H1 (cell line): Measurements from ENCODE around the gene ITPK1. TPM values are rescaled to one million over a fixed set of nuclear protein-coding genes. Genes with fewer than 3 reads are reported as not detected.
A peak's percentile ranks its signal among the peaks of the same experiment; 100 is the strongest.

ENCODE experiments used
- CTCF ChIA-PET: fragments of 300-600 bp; sonication (Branson Sonifier 250); formaldehyde crosslinking; loops from one replicate; lab custom pipeline; 2021; ENCODE audit not compliant: partially characterized antibody; lab: Charles Lee
- POLR2A ChIA-PET: fragments of 300-600 bp; sonication (Branson Sonifier 250); formaldehyde crosslinking; loops from one replicate; lab custom pipeline; 2021; ENCODE audit warnings: inconsistent platforms; ENCODE audit not compliant: partially characterized antibody; lab: Charles Lee
- DNase-seq, 2 experiments: peaks; one replicate each; pipeline versions ENCODE4 v3.0.0 to v3.0.0-alpha.2; 2010 to 2022; ENCODE audit warnings: low spot score in 2 of 2, low read depth in 1 of 2, mixed read lengths in 1 of 2
- FAIRE-seq: peaks from 2 replicates; lab custom pipeline; 2011; peaks lifted over from hg19 to GRCh38; lab: Jason Lieb, UNC
- H2AFZ ChIP-seq: 2 replicates; pipeline ENCODE4 v1.8.1; 2012; ENCODE audit warnings: low read length, inconsistent platforms
- H2AK5ac ChIP-seq: 2 replicates; pipeline ENCODE4 v1.6.1; 2013; ENCODE audit warnings: low read depth, low read length
- H2BK120ac ChIP-seq: replicated peaks from 2 replicates; pipeline ENCODE3; 2013; ENCODE audit warnings: low read depth, low read length, inconsistent platforms
- H2BK12ac ChIP-seq: 2 replicates; pipeline ENCODE4 v1.6.1; 2013; ENCODE audit warnings: low read depth, low read length
- H2BK15ac ChIP-seq: 2 replicates; pipeline ENCODE4 v1.6.1; 2013; ENCODE audit warnings: low read length
- H2BK20ac ChIP-seq: 2 replicates; pipeline ENCODE4 v1.6.1; 2013; ENCODE audit warnings: low read length
- H2BK5ac ChIP-seq: 2 replicates; pipeline ENCODE4 v1.6.1; 2013; ENCODE audit warnings: low read depth, low read length
- H3K14ac ChIP-seq: 2 replicates; pipeline ENCODE4 v1.6.1; 2013; ENCODE audit warnings: inconsistent platforms; ENCODE audit not compliant: insufficient read length
- H3K18ac ChIP-seq: 2 replicates; pipeline ENCODE4 v1.6.1; 2013; ENCODE audit warnings: low read length; ENCODE audit errors: extremely low read depth
- H3K23ac ChIP-seq: 2 replicates; pipeline ENCODE4 v1.6.1; 2013; ENCODE audit warnings: inconsistent platforms; ENCODE audit not compliant: insufficient read length
- H3K23me2 ChIP-seq: 2 replicates; pipeline ENCODE4 v1.6.1; 2013; ENCODE audit warnings: low read depth, low read length
- H3K27ac ChIP-seq: 2 replicates; pipeline ENCODE4 v1.6.1; 2011; ENCODE audit warnings: low read depth, low read length, inconsistent platforms
- H3K27me3 ChIP-seq, 4 experiments: replicated peaks in 1 of 4; 1 replicate in 1 of 4; 2 replicates in 3 of 4; pipeline versions ENCODE4 v1.6.1 to v1.8.1; 2011 to 2013; ENCODE audit warnings: low read length in 3 of 4, mild to moderate bottlenecking in 3 of 4, inconsistent platforms in 2 of 4, mixed read lengths in 2 of 4, moderate library complexity in 1 of 4; ENCODE audit not compliant: control insufficient read depth in 3 of 4, insufficient read depth in 3 of 4; ENCODE audit errors: extremely low read depth in 1 of 4
- H3K36me3 ChIP-seq, 4 experiments: 2 replicates each; pipeline versions ENCODE4 v1.6.1 to v1.8.1; 2011 to 2013; ENCODE audit warnings: mild to moderate bottlenecking in 4 of 4, low read length in 3 of 4, moderate library complexity in 2 of 4, control low read depth in 1 of 4, inconsistent platforms in 1 of 4; ENCODE audit not compliant: insufficient read depth in 4 of 4, control insufficient read depth in 2 of 4
- H3K4ac ChIP-seq: replicated peaks from 2 replicates; pipeline ENCODE3; 2013; ENCODE audit warnings: low read length, low read depth, mixed read lengths, inconsistent platforms; ENCODE audit not compliant: insufficient read length
- H3K4me1 ChIP-seq, 4 experiments: replicated peaks in 1 of 4; 1 replicate in 1 of 4; 2 replicates in 3 of 4; pipeline versions ENCODE4 v1.6.1 to v1.8.1; 2011 to 2013; ENCODE audit warnings: low read length in 3 of 4, inconsistent platforms in 2 of 4, mixed read lengths in 1 of 4; ENCODE audit not compliant: insufficient read depth in 4 of 4, control insufficient read depth in 3 of 4
- H3K4me2 ChIP-seq, 2 experiments: 2 replicates each; pipeline versions ENCODE4 v1.6.1 to v1.8.1; 2011 to 2013; ENCODE audit warnings: low read depth in 2 of 2, low read length in 2 of 2, control low read depth in 1 of 2, inconsistent platforms in 1 of 2, mild to moderate bottlenecking in 1 of 2; ENCODE audit not compliant: insufficient read depth in 1 of 2
- H3K4me3 ChIP-seq, 4 experiments: fragments of 200-600, 300-600 bp in 1 of 4; sonication (generic), shearing (Covaris generic), sonication (Bioruptor Twin) in 1 of 4; 2 replicates each; pipeline versions ENCODE4 v1.5.1 to v1.8.1; 2011 to 2016; ENCODE audit warnings: low read length in 4 of 4, low read depth in 3 of 4, control low read depth in 2 of 4, inconsistent platforms in 2 of 4, mild to moderate bottlenecking in 2 of 4, mixed read lengths in 1 of 4, moderate library complexity in 1 of 4; ENCODE audit not compliant: insufficient read depth in 2 of 4; ENCODE audit errors: extremely low read depth in 1 of 4
- H3K56ac ChIP-seq: replicated peaks from 2 replicates; pipeline ENCODE3; 2013; ENCODE audit warnings: low read depth, mild to moderate bottlenecking, mixed read lengths, low read length, inconsistent platforms; ENCODE audit not compliant: insufficient read length
- H3K79me1 ChIP-seq: 2 replicates; pipeline ENCODE4 v1.6.1; 2013; ENCODE audit warnings: low read depth, low read length, control low read depth
- H3K79me2 ChIP-seq, 2 experiments: 2 replicates each; pipeline versions ENCODE4 v1.6.1 to v1.8.1; 2012 to 2013; ENCODE audit warnings: low read length in 2 of 2, mild to moderate bottlenecking in 2 of 2, inconsistent platforms in 1 of 2; ENCODE audit not compliant: insufficient read depth in 2 of 2, control insufficient read depth in 1 of 2
- H3K9ac ChIP-seq, 4 experiments: replicated peaks in 1 of 4; 1 replicate in 1 of 4; 2 replicates in 3 of 4; pipeline versions ENCODE4 v1.6.1 to v1.8.1; 2011 to 2013; ENCODE audit warnings: low read depth in 3 of 4, low read length in 3 of 4, control low read depth in 2 of 4, mild to moderate bottlenecking in 2 of 4, moderate library complexity in 2 of 4, inconsistent platforms in 1 of 4; ENCODE audit errors: extremely low read depth in 1 of 4
- H3K9me3 ChIP-seq, 2 experiments: 2 replicates each; pipeline versions ENCODE4 v1.6.1 to v1.8.1; 2012 to 2013; ENCODE audit warnings: mild to moderate bottlenecking in 2 of 2, moderate library complexity in 2 of 2, control low read depth in 1 of 2, inconsistent platforms in 1 of 2, low read depth in 1 of 2, low read length in 1 of 2, mixed read lengths in 1 of 2; ENCODE audit not compliant: insufficient read depth in 2 of 2
- H4K20me1 ChIP-seq, 2 experiments: replicated peaks in 1 of 2; 2 replicates each; pipeline versions ENCODE3 to v1.8.1; 2011 to 2013; ENCODE audit warnings: inconsistent platforms in 2 of 2, low read length in 2 of 2, mild to moderate bottlenecking in 1 of 2; ENCODE audit not compliant: insufficient read depth in 2 of 2, control insufficient read depth in 1 of 2
- H4K5ac ChIP-seq: 2 replicates; pipeline ENCODE4 v1.6.1; 2013; ENCODE audit warnings: low read length, low read depth, mixed read lengths, inconsistent platforms; ENCODE audit not compliant: insufficient read length
- H4K8ac ChIP-seq: 2 replicates; pipeline ENCODE4 v1.8.0; 2013; ENCODE audit warnings: mild to moderate bottlenecking, moderate library complexity, low read length, inconsistent platforms; ENCODE audit not compliant: insufficient read depth; ENCODE audit errors: extremely low read depth
- H4K91ac ChIP-seq: replicated peaks from 2 replicates; pipeline ENCODE3; 2013; ENCODE audit warnings: low read length, mixed read lengths, inconsistent platforms; ENCODE audit not compliant: insufficient read length
- CBX8 ChIP-seq: fragments of 300-800, 300-1000 bp; sonication (generic); IDR thresholded peaks from 2 replicates; pipeline ENCODE4 v1.7.1; 2016; ENCODE audit warnings: low read depth, low read length, borderline replicate concordance
- RFX5 ChIP-seq: IDR thresholded peaks from 2 replicates; pipeline ENCODE4 v1.6.1; 2011; ENCODE audit warnings: low read depth, low read length, improper control_type of control experiment, borderline replicate concordance
- WGBS, 2 experiments: shearing (Covaris generic) in 1 of 2; methylation state at CpG; one replicate each; pipeline versions ENCODE4 v1.1.6 to v1.1.7; 2013 to 2015; ENCODE audit warnings: low lambda C conversion rate in 2 of 2, mixed read lengths in 2 of 2, inconsistent platforms in 1 of 2, low coverage in 1 of 2, missing lambda C conversion rate in 1 of 2; ENCODE audit not compliant: insufficient replicate concordance in 2 of 2, insufficient coverage in 1 of 2, insufficient read length in 1 of 2; ENCODE audit errors: extremely low coverage in 1 of 2, missing lambda C conversion rate in 1 of 2; 5-methylcytosine and 5-hydroxymethylcytosine counted together
- polyA plus RNA-seq, 7 experiments: library from polyadenylated mRNA; depleted of rRNA in 3 of 7; stranded (reverse) in 5 of 7; unstranded in 2 of 7; fragments of >200 nt in 5 of 7; fragments of 200-250 nt in 2 of 7; gene quantifications; 1 replicate in 5 of 7; 2 replicates in 1 of 7; 4 replicates in 1 of 7; pipeline versions ENCODE4 v1.2.1 to v1.2.3, GENCODE V29; 2011 to 2013; ENCODE audit warnings: missing spikeins in 2 of 7, mixed read lengths in 2 of 7
- total RNA-seq: library from RNA; stranded (reverse); fragmentation: NEBNext Ultra II Directional; extraction: Animal tissue kit (Norgen Biotek cat#: 25700); gene quantifications from 2 replicates; pipeline ENCODE4 v1.2.1, GENCODE V29; 2021

ITPK1 gene
- total and polyA plus RNA-seq, 2 of the 8 experiments (the other 6 are each of a cell fraction or from before 2014, with no cell fraction given): 108 to 143 TPM

DNA sequence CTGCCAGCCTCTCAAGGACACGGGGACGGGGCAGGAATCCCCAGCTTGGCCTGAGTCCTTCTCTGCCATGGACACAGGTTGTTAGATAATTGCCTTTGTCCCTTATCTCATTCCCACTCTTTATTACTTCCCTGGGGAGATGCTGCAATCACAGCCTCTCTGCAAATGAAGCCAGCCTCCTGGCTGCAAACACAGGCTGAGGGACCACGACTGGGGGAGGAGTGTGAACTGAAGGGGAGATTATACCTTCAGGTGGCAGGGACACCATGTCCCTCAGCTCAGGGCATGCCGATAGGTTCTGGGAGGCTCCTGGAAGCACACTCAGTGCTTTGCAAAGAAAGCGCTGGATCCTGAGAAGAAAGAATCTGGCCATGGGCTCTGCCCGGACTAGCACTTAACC, 208.9 kb downstream of the ITPK1 start:
- Histone ChIP-seq H2BK120ac (no peak overlapping the region), H3K23ac (no peak overlapping the region), H3K9me3 (0 out of 4 replicates have a peak, but pooled peaks cover 0 to 4% of the 10 kb centered on the region in 2 experiments), H2BK12ac (no peak overlapping the region), H3K79me2 (no peaks in the 10 kb centered on the region), H3K4me3 (no peak overlapping the region), H3K23me2 (no peaks in the 10 kb centered on the region), H2BK5ac (no peak overlapping the region), H2BK15ac (no peak overlapping the region), H2AFZ (peak overlapping the region; percentile 12; the same call in 1 of the 2 replicates), H3K27ac (no peak overlapping the region), H4K91ac (no peak overlapping the region), H4K5ac (no peak overlapping the region), H4K8ac (no peak overlapping the region; the same call in 1 of the 2 replicates), H3K14ac (no peak overlapping the region), H3K4me1 (no peaks in the 10 kb centered on the region; a peak in 1 of 7 replicates), H2BK20ac (no peak overlapping the region), H3K27me3 (peaks cover 0 to 12% (median 9%) of the 10 kb centered on the region in 4 experiments; a peak in 5 of 7 replicates), H3K4ac (no peak overlapping the region), H3K79me1 (no peaks in the 10 kb centered on the region), H3K36me3 (no peaks in the 10 kb centered on the region), H4K20me1 (no peaks in the 10 kb centered on the region), H3K56ac (no peak overlapping the region), H2AK5ac (no peak overlapping the region), H3K9ac (no peak overlapping the region; a peak in 1 of 7 replicates), H3K4me2 (no peak overlapping the region), H3K18ac (no peak overlapping the region)
- POLR2A ChIA-PET: no interaction called here
- FAIRE-seq: no peak
- CTCF ChIA-PET: interaction anchor here (0.6 to 2.0 kb wide), 3 partner anchors 15 to 22 kb away, joined by 3 to 4 read pairs (median 3); no protein-coding TSS in a partner anchor
- WGBS, 2 experiments: 84% methylated on average over 6 of the region's 6 CpGs; no CpG with 5 or more reads in 1 of the 2 experiments
- DNase-seq: no peak
- no peak for TF ChIP-seq CBX8
- TF ChIP-seq RFX5: no peak
